Stomach (tissue), 4 donors: ENCODE data around the gene EMP1.

Experiments
- CTCF ChIP-seq, 7 experiments: fragments of 450-650 bp in 4 of 7; fragments of 200-600 bp in 3 of 7; sonication (generic) in 3 of 7; IDR thresholded peaks; one replicate each; pipeline ENCODE4 v1.5.1; 2016 to 2019; ENCODE audit warnings: antibody characterized with exemption in 7 of 7, control low read depth in 2 of 7, mild to moderate bottlenecking in 1 of 7
- EP300 ChIP-seq: sonication (generic); formaldehyde crosslinking; IDR thresholded peaks from one replicate; pipeline ENCODE4 v1.6.1; 2017; ENCODE audit warnings: antibody characterized with exemption
- POLR2AphosphoS5 ChIP-seq, 3 donors: sonication (generic); formaldehyde crosslinking; IDR thresholded peaks; one replicate each; pipeline ENCODE4 v1.6.1; 2016; ENCODE audit warnings: antibody characterized with exemption in 3 of 3

DNA sequence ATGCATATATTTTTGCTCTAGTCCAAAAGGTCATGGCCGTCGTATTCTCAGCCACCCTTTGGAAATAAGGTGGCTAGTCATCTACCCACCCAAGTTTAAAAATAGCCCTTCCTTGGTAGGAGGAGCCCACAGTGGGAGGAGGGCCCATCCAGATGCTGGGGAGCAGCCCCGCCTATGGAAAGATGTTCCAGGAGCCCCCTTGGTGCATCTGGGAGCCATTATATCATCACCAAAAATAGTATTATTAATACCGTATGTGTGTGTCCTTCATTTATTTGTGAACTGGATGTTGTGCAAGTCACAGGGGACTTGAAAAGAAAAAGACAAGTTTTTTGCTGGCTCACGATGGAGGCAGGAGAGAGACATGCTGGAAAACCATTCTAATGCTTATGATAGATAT is 34.0 kb downstream of the EMP1 start:
- TF ChIP-seq CTCF (IDR thresholded peaks at IDR 0.05) (no peak), POLR2AphosphoS5 (IDR thresholded peaks at IDR 0.05) (no peak), EP300 (no peak)
